HCT116 (cell line): ENCODE data around the gene RPTOR. TPM values are rescaled to one million over a fixed set of nuclear protein-coding genes. Genes with fewer than 3 reads are reported as not detected.

ENCODE experiments used
- ATAC-seq: fragments of 200-7000 bp; cut with Tn5 transposase; 2 replicates; pipeline ENCODE4 v1.9.1; 2020; ENCODE audit warnings: mild to moderate bottlenecking, moderate library complexity
- BruUV-seq: library from RNA; stranded (reverse); fragments of 400-500 nt; replicated peaks from 2 replicates; lab custom pipeline; 2021; lab: Mats Ljungman, UMichigan
- CTCF ChIA-PET: fragments of 300-600 bp; sonication (Branson Sonifier 250); formaldehyde crosslinking; loops from one replicate; lab custom pipeline; 2021; ENCODE audit warnings: antibody characterized with exemption; lab: Charles Lee
- POLR2A ChIA-PET: fragments of 300-600, 350-600 bp; sonication (Branson Sonifier 250); formaldehyde crosslinking; loops from one replicate; lab custom pipeline; 2021; ENCODE audit warnings: antibody characterized with exemption; lab: Charles Lee
- RAD21 ChIA-PET, 2 experiments: fragments of 300-600 bp; sonication (Branson Sonifier 250); formaldehyde crosslinking; loops; one replicate each; lab custom pipeline; 2023; ENCODE audit warnings: low total read pairs in 2 of 2; ENCODE audit not compliant: uncharacterized antibody in 2 of 2, unreplicated experiment in 2 of 2, low non-redundant PET in 1 of 2; lab: Charles Lee
- DNase-seq: peaks from one replicate; pipeline ENCODE4 v3.0.0-alpha.2; 2010; ENCODE audit warnings: low read depth, low spot score
- H2AFZ ChIP-seq: fragments of 200-600 bp; shearing (Covaris generic), sonication (generic); 2 replicates; pipeline ENCODE4 v1.6.1; 2017; ENCODE audit warnings: low read depth, mixed run types, mixed read lengths, antibody characterized with exemption, low read length; ENCODE audit not compliant: poor library complexity, severe bottlenecking
- H3K27ac ChIP-seq: 2 replicates; pipeline ENCODE4 v1.5.1; 2012; ENCODE audit warnings: low read depth, low read length
- H3K27me3 ChIP-seq: fragments of 200-600 bp; sonication (generic); 2 replicates; pipeline ENCODE4 v1.6.1; 2016; ENCODE audit warnings: mixed run types, low read length, mixed read lengths; ENCODE audit not compliant: insufficient read depth
- H3K36me3 ChIP-seq, 2 experiments: fragments of 200-500 bp in 1 of 2; fragments of 200-600 bp in 1 of 2; sonication (Bioruptor generic) in 1 of 2; sonication (generic) in 1 of 2; 2 replicates each; pipeline versions ENCODE4 v1.5.1 to v1.6.1; 2014 to 2016; ENCODE audit warnings: low read length in 2 of 2, inconsistent platforms in 1 of 2, mixed read lengths in 1 of 2, mixed run types in 1 of 2; ENCODE audit not compliant: insufficient read depth in 2 of 2, control insufficient read depth in 1 of 2
- H3K4me1 ChIP-seq, 2 experiments: fragments of 200-600 bp in 1 of 2; sonication (generic) in 1 of 2; 2 replicates each; pipeline versions ENCODE4 v1.5.1 to v1.6.1; 2012 to 2017; ENCODE audit warnings: low read length in 2 of 2, inconsistent platforms in 1 of 2, mild to moderate bottlenecking in 1 of 2, mixed read lengths in 1 of 2, mixed run types in 1 of 2, moderate library complexity in 1 of 2; ENCODE audit not compliant: insufficient read depth in 2 of 2, control insufficient read depth in 1 of 2
- H3K4me2 ChIP-seq: fragments of 200-600 bp; sonication (generic); 2 replicates; pipeline ENCODE4 v1.6.1; 2017; ENCODE audit warnings: mixed run types, low read length, mixed read lengths
- H3K4me3 ChIP-seq, 2 experiments: fragments of 200-600 bp in 1 of 2; sonication (generic) in 1 of 2; replicated peaks in 1 of 2; 2 replicates each; pipeline ENCODE4 v1.5.1; 2011 to 2016; ENCODE audit warnings: low read length in 2 of 2, control low read depth in 1 of 2, low read depth in 1 of 2, mild to moderate bottlenecking in 1 of 2, mixed read lengths in 1 of 2, mixed run types in 1 of 2
- H3K79me2 ChIP-seq: fragments of 200-600 bp; sonication (generic); 2 replicates; pipeline ENCODE4 v1.6.1; 2017; ENCODE audit warnings: mild to moderate bottlenecking, mixed run types, low read length, moderate library complexity, mixed read lengths; ENCODE audit not compliant: insufficient read depth
- H3K9ac ChIP-seq: fragments of 200-600 bp; sonication (generic); 2 replicates; pipeline ENCODE4 v1.6.1; 2016; ENCODE audit warnings: low read length, mixed read lengths
- H3K9me2 ChIP-seq: fragments of 200-600 bp; sonication (generic), shearing (Covaris generic); 2 replicates; pipeline ENCODE4 v1.6.1; 2017; ENCODE audit warnings: mixed run types, mild to moderate bottlenecking, moderate library complexity; ENCODE audit not compliant: insufficient read depth
- H3K9me3 ChIP-seq, 2 experiments: fragments of 200-500 bp in 1 of 2; fragments of 200-600 bp in 1 of 2; sonication (Bioruptor generic) in 1 of 2; sonication (generic) in 1 of 2; 2 replicates each; pipeline ENCODE4 v1.6.1; 2014 to 2017; ENCODE audit warnings: low read length in 2 of 2, mixed read lengths in 2 of 2, inconsistent platforms in 1 of 2, low read depth in 1 of 2, mild to moderate bottlenecking in 1 of 2, mixed run types in 1 of 2, moderate library complexity in 1 of 2; ENCODE audit not compliant: control insufficient read depth in 1 of 2, insufficient read depth in 1 of 2
- H4K20me1 ChIP-seq: fragments of 200-600 bp; sonication (generic), shearing (Covaris generic); 2 replicates; pipeline ENCODE4 v1.6.1; 2017; ENCODE audit warnings: mixed run types, mild to moderate bottlenecking, moderate library complexity; ENCODE audit not compliant: insufficient read depth
- CBX3 ChIP-seq: IDR thresholded peaks from 2 replicates; pipeline ENCODE4 v1.6.1; 2012; ENCODE audit warnings: low read depth
- CEBPB ChIP-seq: IDR thresholded peaks from 2 replicates; pipeline ENCODE4 v1.6.1; 2012; ENCODE audit warnings: low read depth
- EGR1 ChIP-seq: IDR thresholded peaks from 2 replicates; pipeline ENCODE4 v1.6.1; 2012; ENCODE audit warnings: low read depth
- EZH2 ChIP-seq: fragments of 200-600 bp; sonication (generic); IDR thresholded peaks from 2 replicates; pipeline ENCODE4 v1.6.1; 2017; ENCODE audit warnings: antibody characterized with exemption, mixed run types
- EZH2phosphoT487 ChIP-seq: fragments of 200-600 bp; IDR thresholded peaks from 2 replicates; pipeline ENCODE4 v1.6.1; 2018; ENCODE audit warnings: antibody characterized with exemption, borderline replicate concordance
- FOSL1 ChIP-seq: IDR thresholded peaks from 2 replicates; pipeline ENCODE4 v1.6.1; 2012; ENCODE audit warnings: low read depth
- JUND ChIP-seq: IDR thresholded peaks from 2 replicates; pipeline ENCODE4 v1.6.1; 2012
- POLR2AphosphoS5 ChIP-seq: IDR thresholded peaks from 2 replicates; pipeline ENCODE4 v1.6.1; 2011; ENCODE audit warnings: mild to moderate bottlenecking, low read depth, low read length, moderate library complexity
- RAD21 ChIP-seq: IDR thresholded peaks from 2 replicates; pipeline ENCODE4 v1.6.1; 2012; ENCODE audit warnings: low read depth, mild to moderate bottlenecking
- SIN3A ChIP-seq: IDR thresholded peaks from 2 replicates; pipeline ENCODE4 v1.6.1; 2012; ENCODE audit warnings: low read depth
- SP1 ChIP-seq: IDR thresholded peaks from 2 replicates; pipeline ENCODE4 v1.6.1; 2012; ENCODE audit warnings: low read depth
- SRF ChIP-seq: IDR thresholded peaks from 2 replicates; pipeline ENCODE4 v1.6.1; 2012; ENCODE audit warnings: low read depth
- TCF7L2 ChIP-seq: IDR thresholded peaks from 2 replicates; pipeline ENCODE4 v1.7.0; 2011; ENCODE audit warnings: borderline replicate concordance, inconsistent platforms; ENCODE audit not compliant: insufficient read depth, insufficient read length; ENCODE audit errors: extremely low read depth
- YY1 ChIP-seq: IDR thresholded peaks from 2 replicates; pipeline ENCODE4 v1.6.1; 2011; ENCODE audit warnings: low read length, low read depth, moderate library complexity, mild to moderate bottlenecking; ENCODE audit not compliant: insufficient replicate concordance; ENCODE audit errors: extremely low read depth
- ZFX ChIP-seq: fragments of 450-650 bp; IDR thresholded peaks from 2 replicates; pipeline ENCODE4 v1.6.1; 2017
- ZNF274 ChIP-seq: fragments of 200-500 bp; sonication (Bioruptor generic); IDR thresholded peaks from 2 replicates; pipeline ENCODE4 v1.6.1; 2014; ENCODE audit warnings: mild to moderate bottlenecking, low read depth, low read length, inconsistent platforms
- intact Hi-C: fragments of 100-400 bp; cut with micrococcal nuclease; formaldehyde crosslinking; loops from 2 replicates; pipeline ENCODE4 v1.10.0; 2022
- total RNA-seq: library from RNA; stranded (reverse); gene quantifications from one replicate; pipeline ENCODE4 v1.2.1, GENCODE V29; 2021; ENCODE audit not compliant: unreplicated experiment
- TF ChIP-seq, protein P1 (sequence below): IDR thresholded peaks from 2 replicates; pipeline ENCODE4 v1.6.1; 2012; ENCODE audit warnings: low read depth
- TF ChIP-seq, protein P2 (sequence below), 3 experiments: fragments of 200-600 bp in 1 of 3; sonication (generic) in 1 of 3; IDR thresholded peaks in 2 of 3; conservative IDR thresholded peaks in 1 of 3; 2 replicates each; pipeline ENCODE4 v1.5.1; 2012 to 2017; ENCODE audit warnings: low read depth in 2 of 3, low read length in 2 of 3, antibody characterized with exemption in 1 of 3, borderline replicate concordance in 1 of 3, control low read depth in 1 of 3, mild to moderate bottlenecking in 1 of 3, mixed read lengths in 1 of 3, mixed run types in 1 of 3, moderate library complexity in 1 of 3; ENCODE audit not compliant: insufficient read depth in 1 of 3
- TF ChIP-seq, protein P3 (sequence below): IDR thresholded peaks from 2 replicates; pipeline ENCODE4 v1.6.1; 2012

RPTOR gene
- total RNA-seq, 1 experiment from 2014 or later: 69.5 TPM

DNA sequence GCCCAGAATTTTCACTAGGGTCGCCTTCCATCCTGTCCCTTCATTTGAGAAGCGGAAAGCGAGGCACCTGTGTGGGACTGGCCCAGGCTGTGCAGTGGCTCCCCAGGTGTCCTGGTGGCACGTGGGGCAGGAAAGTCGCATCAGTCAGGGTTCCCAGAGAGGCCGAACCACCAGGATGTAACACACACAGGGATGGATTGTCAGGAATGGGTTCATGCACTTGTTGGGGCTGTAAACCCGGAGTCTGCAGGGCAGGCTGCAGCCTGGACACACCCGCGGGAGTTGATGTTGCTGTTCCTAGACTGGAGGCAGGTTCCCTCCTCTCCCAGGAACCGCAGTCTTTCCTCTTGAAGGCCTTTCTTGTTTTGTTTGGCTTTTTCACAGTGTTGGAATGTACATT, 30.7 kb upstream of the RPTOR start (continued):
- no peak for TF ChIP-seq POLR2AphosphoS5
- TF ChIP-seq FOSL1: no peak
- TF ChIP-seq YY1: no peak

DNA sequence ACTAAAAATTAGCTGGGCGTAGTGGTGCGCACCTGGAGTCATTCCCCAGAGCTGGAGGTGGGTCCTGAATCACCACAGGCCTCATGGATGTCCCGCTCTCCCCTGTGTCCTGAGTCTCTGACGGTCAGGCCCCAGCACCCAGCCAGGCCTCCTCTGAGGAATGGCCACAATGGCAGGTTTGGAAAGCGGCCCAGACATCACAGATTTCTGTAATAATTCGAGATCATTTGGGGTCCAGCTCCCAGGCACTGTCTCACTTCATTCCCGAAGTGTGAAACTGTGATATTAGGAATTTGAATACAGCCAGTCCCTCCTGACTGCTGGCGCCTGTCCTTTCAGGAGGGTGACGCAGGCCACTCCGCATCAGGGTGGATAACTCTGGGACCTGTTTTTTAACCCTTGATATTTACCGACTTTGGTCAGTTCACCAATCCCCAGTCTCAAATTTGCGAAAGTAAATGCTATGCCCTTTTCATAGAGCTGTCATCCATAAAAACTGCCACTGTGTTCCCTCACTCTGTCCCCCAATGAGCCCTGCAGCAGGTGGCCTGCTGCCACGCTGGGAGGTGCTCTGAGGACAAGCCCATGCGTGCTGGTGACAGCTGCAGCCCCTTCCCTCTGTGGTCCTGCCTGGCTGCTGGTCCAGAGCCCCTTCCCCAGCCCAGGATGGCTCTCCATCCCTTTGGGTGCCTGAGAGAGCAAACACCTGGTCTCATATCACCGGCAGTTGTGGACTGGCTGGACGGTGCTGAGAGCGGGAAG, 28.3 kb upstream of the RPTOR start:
- CTCF ChIA-PET: no interaction called here
- no peaks in the 10 kb centered on the region for H4K20me1 ChIP-seq
- TF ChIP-seq SP1 (no peak), FOSL1 (no peak), RAD21 (no peak), EGR1 (no peak), TCF7L2 (no peak), SIN3A (no peak), EZH2 (no peak), JUND (no peak), EZH2phosphoT487 (no peak), YY1 (no peak), CEBPB (no peak), ZNF274 (no peak), ZFX (no peak), CBX3 (no peak), SRF (no peak)
- TF ChIP-seq, protein P1, sequence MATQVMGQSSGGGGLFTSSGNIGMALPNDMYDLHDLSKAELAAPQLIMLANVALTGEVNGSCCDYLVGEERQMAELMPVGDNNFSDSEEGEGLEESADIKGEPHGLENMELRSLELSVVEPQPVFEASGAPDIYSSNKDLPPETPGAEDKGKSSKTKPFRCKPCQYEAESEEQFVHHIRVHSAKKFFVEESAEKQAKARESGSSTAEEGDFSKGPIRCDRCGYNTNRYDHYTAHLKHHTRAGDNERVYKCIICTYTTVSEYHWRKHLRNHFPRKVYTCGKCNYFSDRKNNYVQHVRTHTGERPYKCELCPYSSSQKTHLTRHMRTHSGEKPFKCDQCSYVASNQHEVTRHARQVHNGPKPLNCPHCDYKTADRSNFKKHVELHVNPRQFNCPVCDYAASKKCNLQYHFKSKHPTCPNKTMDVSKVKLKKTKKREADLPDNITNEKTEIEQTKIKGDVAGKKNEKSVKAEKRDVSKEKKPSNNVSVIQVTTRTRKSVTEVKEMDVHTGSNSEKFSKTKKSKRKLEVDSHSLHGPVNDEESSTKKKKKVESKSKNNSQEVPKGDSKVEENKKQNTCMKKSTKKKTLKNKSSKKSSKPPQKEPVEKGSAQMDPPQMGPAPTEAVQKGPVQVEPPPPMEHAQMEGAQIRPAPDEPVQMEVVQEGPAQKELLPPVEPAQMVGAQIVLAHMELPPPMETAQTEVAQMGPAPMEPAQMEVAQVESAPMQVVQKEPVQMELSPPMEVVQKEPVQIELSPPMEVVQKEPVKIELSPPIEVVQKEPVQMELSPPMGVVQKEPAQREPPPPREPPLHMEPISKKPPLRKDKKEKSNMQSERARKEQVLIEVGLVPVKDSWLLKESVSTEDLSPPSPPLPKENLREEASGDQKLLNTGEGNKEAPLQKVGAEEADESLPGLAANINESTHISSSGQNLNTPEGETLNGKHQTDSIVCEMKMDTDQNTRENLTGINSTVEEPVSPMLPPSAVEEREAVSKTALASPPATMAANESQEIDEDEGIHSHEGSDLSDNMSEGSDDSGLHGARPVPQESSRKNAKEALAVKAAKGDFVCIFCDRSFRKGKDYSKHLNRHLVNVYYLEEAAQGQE: no peak
- TF ChIP-seq, protein P2, sequence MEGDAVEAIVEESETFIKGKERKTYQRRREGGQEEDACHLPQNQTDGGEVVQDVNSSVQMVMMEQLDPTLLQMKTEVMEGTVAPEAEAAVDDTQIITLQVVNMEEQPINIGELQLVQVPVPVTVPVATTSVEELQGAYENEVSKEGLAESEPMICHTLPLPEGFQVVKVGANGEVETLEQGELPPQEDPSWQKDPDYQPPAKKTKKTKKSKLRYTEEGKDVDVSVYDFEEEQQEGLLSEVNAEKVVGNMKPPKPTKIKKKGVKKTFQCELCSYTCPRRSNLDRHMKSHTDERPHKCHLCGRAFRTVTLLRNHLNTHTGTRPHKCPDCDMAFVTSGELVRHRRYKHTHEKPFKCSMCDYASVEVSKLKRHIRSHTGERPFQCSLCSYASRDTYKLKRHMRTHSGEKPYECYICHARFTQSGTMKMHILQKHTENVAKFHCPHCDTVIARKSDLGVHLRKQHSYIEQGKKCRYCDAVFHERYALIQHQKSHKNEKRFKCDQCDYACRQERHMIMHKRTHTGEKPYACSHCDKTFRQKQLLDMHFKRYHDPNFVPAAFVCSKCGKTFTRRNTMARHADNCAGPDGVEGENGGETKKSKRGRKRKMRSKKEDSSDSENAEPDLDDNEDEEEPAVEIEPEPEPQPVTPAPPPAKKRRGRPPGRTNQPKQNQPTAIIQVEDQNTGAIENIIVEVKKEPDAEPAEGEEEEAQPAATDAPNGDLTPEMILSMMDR (IDR thresholded peaks at IDR 0.05 in 2 of 3, conservative IDR thresholded peaks at IDR 0.05 in 1 of 3; ENCODE audit: borderline replicate concordance in 1 of 3, insufficient read depth in 1 of 3, low read depth in 2 of 3, low read length in 2 of 3): no peak
- TF ChIP-seq, protein P3, sequence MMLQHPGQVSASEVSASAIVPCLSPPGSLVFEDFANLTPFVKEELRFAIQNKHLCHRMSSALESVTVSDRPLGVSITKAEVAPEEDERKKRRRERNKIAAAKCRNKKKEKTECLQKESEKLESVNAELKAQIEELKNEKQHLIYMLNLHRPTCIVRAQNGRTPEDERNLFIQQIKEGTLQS: no peak
- no peaks in the 10 kb centered on the region for H3K9me2 ChIP-seq
- no peak overlapping the region; the same call in 1 of the 2 replicates for H3K27ac ChIP-seq
- H3K9me3 ChIP-seq: no peaks in the 10 kb centered on the region
- POLR2A ChIA-PET: interaction anchor here (0.7 to 0.8 kb wide), 2 partner anchors 62 to 187 kb away, joined by 3 read pairs; no protein-coding TSS in a partner anchor
- no peaks in the 10 kb centered on the region for H3K79me2 ChIP-seq
- intact Hi-C loops: no loop called here
- no peak overlapping the region for H3K9ac ChIP-seq
- no peak for DNase-seq
- no peak overlapping the region for H3K4me2 ChIP-seq
- H3K27me3 ChIP-seq: no peaks in the 10 kb centered on the region
- H3K4me1 ChIP-seq: no peaks in the 10 kb centered on the region
- H2AFZ ChIP-seq: no peak overlapping the region
- no peaks in the 10 kb centered on the region for H3K36me3 ChIP-seq
- RAD21 ChIA-PET: no interaction called here
- H3K4me3 ChIP-seq: no peak overlapping the region
- no TSS peak for BruUV-seq
- ATAC-seq: no peak
